GM18498 (cell line): ENCODE measurements around the gene PSD4.

Experiments
- ATAC-seq: cut with Tn5 transposase; IDR thresholded peaks from one replicate; pipeline ENCODE4 v1.9.1; 2021; ENCODE audit warnings: mild to moderate bottlenecking, moderate library complexity; ENCODE audit not compliant: unreplicated experiment

The PSD4 gene

GRCh38 chr2:113167115-113167932, 6.4 kb upstream of the PSD4 start:
- ATAC-seq = no peak

GRCh38 chr2:113167962-113168340, 5.8 kb upstream of the PSD4 start:
- ATAC-seq = no peak

GRCh38 chr2:113169002-113169530, 4.7 kb upstream of the PSD4 start:
- ATAC-seq = no peak

DNA sequence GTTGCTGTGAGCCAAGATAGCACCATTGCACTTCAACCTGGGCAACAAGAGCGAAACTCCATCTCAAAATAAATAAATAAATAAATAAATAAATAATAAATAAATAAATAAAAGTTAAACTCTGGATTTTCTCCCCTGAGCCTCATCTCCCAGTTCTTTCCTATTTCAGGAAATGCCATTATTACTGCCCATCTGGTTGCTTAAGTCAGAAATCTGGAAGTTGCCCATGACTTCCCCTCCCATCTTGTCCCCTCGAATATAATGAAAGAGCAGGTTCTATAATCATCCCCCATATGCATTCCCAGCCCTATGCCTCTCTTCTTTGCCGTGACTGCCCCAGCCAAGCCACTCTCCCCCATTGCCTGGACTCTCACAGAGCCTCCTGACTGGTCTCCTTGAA, 4.2 kb upstream of the PSD4 start:
- ATAC-seq = no peak

DNA sequence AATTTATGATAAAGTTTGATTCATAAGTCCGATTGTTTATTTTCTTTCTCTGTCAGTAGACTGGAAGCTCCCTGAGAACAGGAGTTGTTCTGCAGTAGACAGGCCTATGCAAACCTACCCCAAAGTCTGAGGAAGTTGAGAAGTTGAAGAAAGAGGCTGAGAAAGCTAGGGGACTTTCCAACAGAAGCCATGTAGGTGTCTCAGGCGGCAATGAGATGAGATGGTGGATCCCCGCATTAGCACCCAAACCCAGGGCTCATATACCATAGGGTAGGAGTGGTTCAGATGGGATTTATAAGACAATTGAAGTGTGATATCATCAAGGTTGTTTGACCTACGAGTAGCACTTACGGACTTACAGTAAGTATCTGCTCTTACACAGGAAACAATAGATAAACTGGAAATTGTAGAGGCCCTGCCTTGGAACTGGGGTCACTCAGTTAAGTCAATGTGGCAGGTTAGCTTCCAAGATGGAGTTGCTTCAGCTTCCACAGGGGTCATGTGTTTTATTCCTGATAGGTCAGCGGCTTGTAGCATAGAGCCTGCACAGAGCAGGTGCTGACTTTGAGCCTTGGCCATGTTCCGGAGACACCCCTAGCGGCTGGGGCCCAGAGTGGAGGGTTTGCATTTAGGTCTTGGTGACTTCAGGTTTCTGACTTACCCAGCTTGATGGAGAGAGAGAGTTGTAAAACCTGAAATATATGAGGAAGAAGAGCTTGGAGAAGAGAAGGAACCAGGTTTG, 2.3 kb upstream of the PSD4 start:
- ATAC-seq = no peak

DNA sequence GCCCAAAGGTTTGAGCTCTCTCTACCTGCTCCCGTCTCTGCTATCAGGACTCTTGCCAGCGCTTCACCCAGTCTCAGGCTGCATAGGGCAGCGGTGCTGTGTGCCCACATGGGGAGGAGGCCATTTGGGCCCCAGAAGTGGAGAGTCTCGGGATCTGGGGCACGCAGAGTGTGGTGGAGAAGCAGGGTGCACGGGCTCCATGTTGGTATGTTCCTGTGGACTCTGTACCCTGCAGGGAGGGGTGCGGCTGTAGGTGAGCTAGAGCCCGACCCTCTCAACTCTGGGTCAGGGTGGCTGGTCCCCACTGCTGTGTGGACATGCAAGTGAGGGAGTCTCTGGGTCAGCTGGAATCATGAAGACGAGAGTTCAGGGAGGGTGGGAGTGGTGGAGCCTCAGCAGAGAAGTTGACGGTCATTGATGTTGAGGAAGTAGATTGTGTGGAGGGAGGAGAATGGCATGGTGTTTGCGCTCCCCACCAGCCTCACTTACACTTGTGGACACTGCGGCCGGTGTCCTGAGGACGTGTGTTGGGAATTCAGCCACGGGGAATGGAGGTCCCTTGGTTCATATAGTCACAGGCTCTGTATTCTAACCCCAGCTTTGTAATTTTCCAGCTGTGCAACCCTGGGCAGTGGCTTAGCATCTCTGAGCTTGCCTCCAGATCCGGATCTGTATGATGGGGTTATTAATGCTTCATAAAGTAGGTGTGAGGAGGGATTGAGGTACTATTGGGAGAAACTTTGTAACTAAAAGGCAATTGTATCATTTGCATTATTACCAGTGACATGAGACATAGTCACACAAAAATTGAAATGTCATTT, 840 bp upstream of the PSD4 start:
- no peak for ATAC-seq

- no peak for ATAC-seq
These were observed 592 bp downstream of the PSD4 start for GRCh38 chr2:113174376-113174750.

- peak; percentile 73 for ATAC-seq
These were observed 1.4 kb downstream of the PSD4 start for GRCh38 chr2:113175042-113175628.

DNA sequence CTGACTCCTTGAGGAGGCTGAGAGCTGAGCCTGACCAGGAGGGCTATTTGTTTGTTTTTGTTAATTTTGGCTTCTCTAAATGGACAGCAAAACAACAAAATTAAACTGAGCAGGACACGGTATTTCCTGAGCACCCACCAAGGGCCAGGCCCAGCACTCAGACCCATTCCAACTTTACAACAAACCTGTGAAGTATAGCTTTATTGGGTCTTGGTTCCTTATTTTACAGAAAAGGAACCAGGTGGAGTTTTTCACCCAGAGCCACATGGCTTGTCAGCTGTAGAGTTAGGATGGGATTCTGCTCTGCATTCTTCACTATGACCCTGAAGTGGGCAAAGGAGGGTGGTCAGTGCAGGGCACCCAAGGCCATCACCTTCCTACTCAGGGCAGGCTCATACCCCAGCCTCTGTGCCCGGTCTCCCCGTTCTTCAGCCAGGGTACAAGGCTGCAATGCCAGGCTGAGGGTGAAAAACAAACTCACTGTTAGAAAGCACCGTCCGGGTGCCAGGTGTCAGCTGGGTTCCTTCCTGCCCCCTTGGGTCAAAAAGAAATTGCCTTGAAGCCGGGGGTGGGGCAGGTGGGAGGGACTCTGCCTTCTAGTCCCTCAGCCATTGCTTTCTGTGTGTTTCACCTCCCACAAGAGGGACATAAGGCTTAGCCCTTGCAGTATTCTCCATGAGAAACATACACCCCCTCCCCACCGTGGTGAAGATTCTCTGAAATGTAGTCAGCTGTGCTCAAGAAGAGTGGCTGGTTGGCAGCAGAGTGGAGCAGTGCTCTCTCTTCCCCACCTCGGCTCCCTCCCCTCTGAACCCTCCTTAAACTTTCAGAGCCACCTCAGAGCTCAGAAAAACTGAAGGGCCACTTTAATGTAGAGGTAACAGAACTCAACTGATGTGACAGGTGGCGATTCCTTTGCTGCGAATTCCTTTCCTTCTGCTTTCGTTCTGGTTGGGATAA, 2.2 kb downstream of the PSD4 start:
- no peak for ATAC-seq

- ATAC-seq = no peak
These were observed 3.1 kb downstream of the PSD4 start for GRCh38 chr2:113176696-113177355.

GRCh38 chr2:113178069-113178746, 4.4 kb downstream of the PSD4 start:
- no peak for ATAC-seq

DNA sequence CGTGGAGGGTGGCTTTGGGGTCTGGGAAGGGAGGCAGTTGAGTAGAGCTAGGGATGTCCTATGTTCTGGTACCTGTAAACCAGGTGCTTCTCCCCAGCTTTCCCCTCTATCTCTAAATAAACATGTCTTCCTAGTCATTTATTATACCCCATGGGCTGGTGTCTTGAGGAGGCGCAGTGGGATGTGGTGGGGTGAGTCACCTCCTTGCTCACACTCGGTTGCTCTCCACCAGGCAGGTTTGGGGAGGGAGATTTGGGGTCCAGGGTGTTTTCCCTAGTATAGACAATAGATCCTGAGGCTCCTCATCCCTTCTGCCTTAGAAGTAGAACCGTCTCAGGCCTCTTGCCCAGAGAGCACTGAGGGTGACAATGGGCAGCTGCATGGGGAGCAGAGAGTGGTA, 5.1 kb downstream of the PSD4 start:
- ATAC-seq = no peak

DNA sequence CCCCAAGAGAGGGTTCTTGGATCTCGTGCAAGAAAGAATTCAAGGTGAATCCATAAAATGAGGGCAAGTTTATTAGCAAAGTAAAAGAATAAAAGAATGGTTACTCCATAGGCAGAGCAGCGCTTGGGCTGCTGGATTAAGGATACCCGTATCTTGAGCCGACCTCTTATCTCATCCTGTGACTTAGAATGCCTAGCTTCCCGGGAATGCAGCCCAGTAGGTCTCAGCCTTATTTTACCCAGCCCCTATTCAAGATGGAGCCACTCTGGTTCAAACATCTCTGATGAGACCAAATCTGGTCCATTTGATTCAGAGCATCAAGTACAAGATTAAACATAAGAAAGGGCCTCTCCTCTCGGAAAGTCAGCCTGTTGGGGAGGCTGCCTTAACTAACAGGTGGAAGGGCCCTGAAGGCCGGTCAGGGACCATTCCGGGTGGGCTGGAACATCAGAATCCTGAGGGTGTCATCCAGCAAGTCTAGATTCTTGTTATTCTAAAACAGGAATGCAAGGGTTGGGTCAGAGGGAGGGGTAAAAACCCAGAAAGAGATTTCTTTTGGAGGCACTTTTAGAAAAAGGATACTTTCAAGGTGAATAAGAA, 5.8 kb downstream of the PSD4 start:
- no peak for ATAC-seq

- ATAC-seq = no peak
These were observed 6.6 kb downstream of the PSD4 start for GRCh38 chr2:113180131-113180946.

DNA sequence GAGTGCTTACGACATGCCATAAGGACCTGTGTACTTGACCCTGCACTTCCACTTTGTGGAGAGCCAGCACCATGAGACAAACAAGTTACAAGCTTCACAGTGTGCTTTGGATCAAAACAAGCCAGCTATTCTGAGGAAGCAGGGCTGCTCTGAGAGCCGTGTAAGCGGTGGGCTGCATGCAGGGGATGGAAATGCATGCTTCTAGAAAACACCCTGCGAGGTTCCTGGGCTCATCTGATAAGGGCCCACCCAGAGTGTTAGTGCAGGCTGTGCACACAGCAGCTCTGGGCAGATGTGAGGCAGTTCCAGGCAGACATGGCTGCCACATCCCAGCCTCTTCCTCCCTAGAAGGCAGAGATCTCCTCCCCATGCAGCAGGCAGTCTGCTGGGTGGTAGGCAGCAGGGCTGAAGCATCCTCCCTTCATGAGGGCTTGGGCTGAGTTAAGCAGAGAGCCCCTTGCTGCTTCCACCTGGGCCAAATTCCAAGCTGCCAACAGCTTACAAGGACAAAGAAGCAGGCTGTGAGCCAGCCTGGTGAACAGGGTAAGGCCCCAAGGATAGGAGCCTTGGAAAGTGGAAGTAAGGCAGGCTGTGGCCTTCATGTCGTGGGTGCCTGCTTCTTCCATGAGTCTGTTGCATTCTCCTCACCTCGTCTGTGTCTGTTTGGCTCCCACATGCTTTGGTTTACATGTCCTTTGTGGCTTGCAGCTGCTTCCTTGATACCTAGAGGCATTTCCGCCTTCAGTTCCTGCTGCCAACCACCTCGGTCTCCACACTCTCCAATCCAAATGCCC, 7.7 kb downstream of the PSD4 start:
- ATAC-seq = no peak

- no peak for ATAC-seq
These were observed 8.9 kb downstream of the PSD4 start for GRCh38 chr2:113182471-113183260.
